Left renal cortex interstitium (tissue), 4 donors: ENCODE measurements around the gene FHIT. TPM values are rescaled to one million over a fixed set of nuclear protein-coding genes. Genes with fewer than 3 reads are reported as not detected.
A peak's percentile ranks its signal among the peaks of the same experiment; 100 is the strongest.

Source experiments
- DNase-seq, 4 donors: peaks; one replicate each; pipeline ENCODE4 v3.0.0-alpha.2; 2013; ENCODE audit warnings: low read depth in 4 of 4, low spot score in 2 of 4, missing footprints in 1 of 4
- polyA plus RNA-seq, 4 donors: library from polyadenylated mRNA; unstranded; fragments of 120-200 nt; gene quantifications; one replicate each; pipeline ENCODE4 v1.2.1, GENCODE V29; 2013; ENCODE audit not compliant: insufficient read length in 4 of 4

The FHIT gene
- polyA plus RNA-seq, 4 donors = 23.4 to 29.9 (median 26.0) TPM

DNA sequence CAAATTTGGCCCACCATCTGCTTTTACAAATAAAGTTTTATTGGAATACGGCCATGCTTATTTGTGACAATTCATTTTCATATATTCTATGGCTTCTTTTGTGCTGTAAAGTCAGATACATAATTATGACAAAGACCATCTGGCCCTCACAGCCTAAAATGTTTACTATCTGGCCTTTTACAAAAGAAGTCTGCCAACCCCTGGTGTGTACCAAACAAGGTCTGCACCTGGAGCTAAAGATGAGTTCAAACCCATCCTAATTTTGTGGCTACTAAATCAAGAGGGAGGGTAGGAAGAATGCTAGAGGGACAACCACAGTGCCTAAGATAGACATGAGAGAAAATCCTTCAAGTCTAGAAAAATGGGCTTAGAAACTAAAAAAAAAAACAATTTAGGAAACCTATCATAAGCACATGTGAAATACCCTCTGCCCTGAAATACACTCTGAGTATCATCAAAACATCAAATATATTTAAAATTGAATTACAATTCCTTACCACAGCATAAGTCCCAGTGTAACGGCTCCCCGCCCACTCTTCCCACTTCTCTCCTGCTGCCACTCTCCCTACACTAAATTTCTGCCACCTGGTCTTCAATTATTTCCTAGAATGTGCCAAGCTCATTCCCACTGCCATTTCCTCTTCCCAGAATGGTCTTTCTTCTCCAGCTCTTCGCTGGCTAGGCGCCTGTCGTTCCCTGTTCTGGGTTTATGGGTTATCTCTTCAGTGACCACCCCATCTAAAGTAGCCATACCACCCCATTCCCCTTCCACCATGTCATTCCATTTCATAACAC, 1250.7 kb downstream of the FHIT start:
- no peak for DNase-seq

DNA sequence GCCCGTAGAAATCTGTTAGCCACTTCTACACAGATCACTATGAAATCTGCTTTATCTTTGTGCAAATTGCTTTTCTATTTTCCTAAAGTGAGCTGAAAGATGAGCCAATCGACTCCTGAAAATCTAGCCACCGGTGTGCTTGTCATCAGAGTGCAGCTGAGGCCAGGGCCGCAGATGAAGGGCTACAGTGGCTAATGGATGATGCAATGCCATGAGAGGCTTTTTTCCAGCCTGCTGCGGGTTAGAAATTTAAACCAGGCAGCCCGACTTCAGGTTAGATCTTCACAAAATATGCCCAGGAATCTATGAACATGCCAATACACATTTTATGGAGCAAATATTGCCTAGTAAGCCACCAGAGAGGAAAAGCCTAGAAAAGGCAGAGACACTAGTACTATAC, 1253.2 kb downstream of the FHIT start:
- no peak for DNase-seq

DNA sequence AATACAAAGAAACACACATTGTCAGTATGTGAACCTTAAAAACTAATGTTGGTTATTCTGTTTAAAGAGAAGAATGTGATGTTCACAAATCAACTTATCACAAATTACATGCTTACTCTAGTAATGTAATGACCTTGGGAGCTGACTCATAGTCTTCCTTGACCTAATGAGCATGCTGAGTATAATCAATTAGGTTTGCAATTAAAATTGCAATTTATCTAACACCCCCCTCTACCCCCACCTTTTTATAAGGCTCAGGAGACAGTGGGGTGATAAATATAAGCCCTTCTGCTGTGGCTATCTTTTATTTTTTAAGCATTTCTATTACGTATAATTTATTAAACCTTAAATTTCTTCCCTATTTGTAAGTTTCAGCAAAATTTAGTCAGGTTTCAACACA, 1253.7 kb downstream of the FHIT start:
- DNase-seq = no peak

DNA sequence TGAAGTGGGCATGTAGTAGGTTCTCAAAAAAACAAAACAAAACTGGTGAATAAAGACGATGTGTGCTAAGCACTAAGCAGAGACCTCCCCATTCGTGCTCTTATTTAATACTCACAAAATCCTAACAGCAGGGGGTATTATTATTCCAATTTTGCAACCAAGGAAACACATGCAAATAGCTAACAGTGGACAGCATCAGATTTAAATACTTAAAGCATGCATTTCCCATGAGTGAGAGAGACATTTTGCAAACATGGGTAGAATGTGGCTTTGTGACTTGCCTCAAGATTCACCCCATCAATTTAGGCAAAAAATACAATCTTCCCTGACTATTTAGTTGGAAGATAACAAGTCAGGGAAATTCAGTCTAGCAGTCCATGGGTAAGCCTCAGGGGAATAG, 1255.2 kb downstream of the FHIT start:
- peak in 1 of 4 donors; percentile 24 for DNase-seq

DNA sequence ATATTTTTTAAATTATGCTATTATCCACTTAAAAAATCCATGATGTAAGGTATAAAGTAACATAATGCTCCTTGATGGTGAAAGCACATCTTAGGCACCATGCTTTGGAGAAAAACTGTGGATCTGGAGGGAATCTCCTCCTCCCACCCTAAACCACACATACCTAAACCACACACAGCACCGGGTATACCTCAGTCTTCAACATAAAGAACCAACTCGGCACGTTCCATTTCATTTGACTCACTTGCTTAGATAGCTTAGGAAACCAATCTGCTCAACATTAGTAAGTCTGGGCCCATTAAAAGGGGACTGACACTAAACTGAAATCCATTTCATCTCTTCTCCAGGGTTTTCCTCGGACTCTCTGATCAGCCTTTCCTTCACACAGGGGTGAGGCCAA, 1255.7 kb downstream of the FHIT start:
- no peak for DNase-seq

DNA sequence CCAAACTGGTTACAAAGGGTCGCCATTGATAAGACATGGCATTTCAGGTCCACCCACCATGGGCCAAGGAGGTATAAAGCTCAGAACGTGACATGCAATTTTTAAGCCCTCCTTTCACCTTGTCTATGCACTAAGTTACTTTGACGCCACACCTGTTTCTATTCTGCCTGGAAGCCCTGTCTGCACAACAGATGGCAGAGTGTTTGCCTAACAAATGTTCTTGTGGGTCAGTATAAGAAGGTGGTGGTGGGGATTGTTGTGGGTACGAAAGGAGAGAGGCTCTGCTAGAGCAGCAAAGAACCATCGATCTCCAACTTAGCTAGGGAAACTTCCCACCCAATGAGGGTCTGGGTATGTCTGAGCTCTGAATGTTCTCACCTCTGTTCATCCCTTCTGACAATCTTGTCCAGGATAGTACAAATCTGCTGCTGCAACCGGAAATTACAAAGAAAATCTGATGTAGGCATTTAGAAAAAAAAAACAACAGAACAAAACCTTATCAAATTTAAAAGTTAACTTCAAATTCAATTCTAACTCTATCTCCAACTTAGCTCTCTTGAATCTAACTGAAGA, 1256.4 kb downstream of the FHIT start:
- no peak for DNase-seq

DNA sequence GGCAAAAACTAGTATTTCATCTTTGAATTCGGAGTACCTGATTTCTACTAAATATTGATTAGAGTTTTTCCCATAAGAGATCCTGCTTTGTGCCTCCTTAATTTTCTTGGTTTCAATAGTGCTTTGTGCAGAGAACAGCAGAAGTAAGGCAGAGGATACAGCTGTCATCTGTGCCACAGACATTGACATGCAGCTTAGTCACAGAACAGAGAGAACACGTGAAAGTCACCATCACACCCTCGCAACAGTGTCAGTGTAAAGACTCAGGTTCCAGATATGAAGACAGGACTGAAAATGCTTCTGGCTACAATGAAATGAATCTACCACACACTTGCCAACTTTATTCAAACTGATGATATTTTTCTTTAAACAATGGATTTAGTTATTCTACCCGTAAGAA, 1258.7 kb downstream of the FHIT start:
- no peak for DNase-seq

DNA sequence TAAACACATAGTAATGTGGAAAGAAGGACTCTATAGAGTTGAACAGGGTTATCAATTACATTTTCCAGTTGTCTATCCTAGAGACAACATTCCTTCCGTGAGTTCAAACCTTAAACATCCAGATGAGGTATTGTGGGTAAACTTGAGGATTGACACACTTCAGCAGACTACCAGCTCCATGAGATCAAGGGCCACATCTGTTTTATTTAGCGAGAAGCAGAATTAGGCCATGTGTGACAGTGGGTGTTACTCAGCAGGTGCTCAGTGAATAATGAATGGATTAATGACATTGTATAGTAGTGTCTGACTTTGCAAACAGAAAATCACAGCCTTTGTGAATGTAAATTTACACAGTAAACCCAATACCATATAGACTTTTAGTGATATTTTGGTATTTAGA, 1260.3 kb downstream of the FHIT start:
- no peak for DNase-seq

DNA sequence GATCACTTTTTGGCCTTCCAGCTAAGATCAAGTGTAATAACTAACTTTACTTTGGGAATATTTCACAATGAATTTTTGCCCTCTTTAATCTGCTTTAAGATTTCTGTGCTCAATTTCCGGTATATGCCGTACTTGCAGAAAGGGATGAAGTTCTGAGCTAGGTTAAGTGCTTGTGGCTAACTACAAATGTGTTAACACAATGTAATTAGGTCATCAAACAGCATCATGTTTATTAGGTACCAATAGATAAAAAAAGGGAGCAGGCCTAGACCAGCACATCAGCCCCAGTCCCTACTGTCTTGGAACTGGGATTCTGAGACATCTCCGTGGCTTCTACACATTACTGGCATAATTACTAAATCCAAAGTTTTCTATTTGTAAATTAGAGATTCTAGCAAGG, 1268.7 kb downstream of the FHIT start:
- no peak for DNase-seq

DNA sequence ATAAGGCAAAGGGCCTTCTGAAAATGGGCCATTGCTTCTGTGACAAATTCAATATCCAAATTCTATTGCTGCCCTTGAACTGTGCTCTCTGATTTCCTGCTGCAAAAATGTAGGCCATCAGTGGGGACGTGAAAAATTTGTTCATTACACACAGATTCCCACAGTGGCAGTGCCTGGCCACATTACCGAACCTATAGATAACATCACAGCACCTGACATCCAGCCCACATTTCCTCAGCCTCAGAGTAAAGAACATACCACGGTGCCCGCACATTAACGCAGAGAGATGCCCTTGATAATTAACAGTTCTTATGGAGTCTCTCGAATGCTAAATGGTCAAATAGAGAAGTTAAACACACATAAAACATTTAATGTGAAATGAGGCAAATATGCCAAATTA, 1269.9 kb downstream of the FHIT start:
- no peak for DNase-seq

DNA sequence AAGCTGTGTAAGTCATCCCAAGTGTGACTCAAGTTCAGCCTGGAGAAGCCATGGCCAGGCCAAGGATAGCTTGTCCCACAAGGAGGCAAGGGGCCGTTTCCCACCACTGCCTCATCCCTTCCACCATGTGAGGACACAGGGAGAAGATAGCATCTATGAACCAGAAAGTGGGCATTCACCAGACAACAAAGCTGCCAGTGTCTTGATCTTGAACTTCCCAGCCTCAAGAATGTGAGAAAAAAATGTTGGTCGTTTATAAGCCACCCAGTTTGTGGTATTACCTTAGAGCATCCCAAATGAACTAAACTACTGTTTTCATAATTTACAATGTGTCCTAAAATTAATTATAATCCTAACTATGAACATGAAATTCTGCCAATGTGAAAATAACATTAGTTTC, 1270.7 kb downstream of the FHIT start:
- no peak for DNase-seq

DNA sequence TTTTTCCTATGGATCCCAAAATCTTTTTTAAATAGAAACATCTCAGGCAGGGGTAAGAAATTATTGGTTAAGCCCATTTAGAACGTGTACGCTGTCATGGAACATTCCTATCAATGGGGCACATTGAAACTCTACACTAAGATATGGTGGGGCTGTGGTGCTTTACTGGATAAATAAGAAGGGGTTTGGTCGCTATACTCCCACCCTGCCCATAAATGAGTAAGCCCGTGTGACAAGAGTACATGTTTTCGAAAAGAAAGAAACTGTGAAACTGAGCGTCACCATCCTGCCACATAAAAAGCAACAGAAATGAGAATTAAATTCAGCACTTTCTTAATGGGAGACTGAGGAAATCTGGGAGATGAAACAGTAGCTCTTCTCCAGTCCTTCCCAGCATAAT, 1271.7 kb downstream of the FHIT start:
- DNase-seq = no peak

DNA sequence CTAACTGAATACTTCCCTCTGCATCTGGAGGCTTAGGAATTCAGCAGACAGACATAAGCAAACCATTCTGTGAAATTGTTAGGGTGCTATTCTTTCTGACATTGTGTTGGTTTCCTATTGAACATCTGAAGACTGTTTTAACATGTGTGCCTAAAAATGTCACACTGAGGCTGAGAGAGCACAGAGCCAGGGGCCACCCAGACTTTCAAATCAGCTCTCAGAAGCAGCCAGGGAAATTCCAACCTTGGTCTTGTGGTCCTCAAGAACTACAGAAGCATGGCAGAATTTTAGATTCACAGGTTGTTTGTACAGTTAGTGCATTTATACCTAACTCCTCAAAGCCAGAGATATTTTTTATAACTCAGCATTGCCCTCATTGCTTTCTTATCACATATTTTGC, 1272.3 kb downstream of the FHIT start:
- no peak for DNase-seq

DNA sequence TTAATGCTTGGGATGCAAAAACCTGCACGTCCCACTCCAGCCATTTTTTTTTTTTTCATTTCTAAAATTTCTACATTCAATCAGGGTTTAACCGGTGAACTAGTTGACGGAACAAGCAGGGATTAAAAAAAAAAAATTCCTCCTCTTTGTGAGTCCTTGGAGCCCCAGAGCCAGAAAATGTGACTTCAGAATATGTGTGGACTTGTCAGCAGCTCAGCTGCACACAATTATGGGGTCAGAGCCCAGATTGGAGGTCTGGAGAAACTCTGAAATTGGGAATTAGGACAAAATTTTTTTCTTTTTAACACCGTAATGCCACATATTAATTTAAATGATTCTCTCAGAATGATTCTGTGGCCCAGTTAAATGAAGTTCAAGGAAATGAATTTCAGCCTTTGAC, 1280.5 kb downstream of the FHIT start:
- no peak for DNase-seq

DNA sequence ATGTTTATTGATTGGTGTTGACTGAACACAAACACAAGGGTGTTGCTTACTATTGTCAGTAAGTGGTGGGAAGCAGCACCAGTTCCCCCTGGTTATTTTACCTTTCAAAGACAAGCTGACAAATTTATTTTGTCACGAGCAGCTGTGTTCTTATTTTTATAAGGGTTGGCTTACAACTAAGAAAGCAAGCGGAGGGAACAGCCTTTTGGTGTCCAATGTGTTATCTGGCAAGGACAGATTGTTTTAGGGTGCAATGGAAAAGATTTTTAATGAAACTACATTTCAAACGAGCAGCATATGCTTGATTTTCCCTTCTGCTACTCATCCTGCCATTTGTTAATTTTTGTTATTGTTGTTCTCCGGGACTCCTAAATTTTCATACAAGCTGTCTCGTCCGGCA, 1280.9 kb downstream of the FHIT start:
- DNase-seq = no peak

DNA sequence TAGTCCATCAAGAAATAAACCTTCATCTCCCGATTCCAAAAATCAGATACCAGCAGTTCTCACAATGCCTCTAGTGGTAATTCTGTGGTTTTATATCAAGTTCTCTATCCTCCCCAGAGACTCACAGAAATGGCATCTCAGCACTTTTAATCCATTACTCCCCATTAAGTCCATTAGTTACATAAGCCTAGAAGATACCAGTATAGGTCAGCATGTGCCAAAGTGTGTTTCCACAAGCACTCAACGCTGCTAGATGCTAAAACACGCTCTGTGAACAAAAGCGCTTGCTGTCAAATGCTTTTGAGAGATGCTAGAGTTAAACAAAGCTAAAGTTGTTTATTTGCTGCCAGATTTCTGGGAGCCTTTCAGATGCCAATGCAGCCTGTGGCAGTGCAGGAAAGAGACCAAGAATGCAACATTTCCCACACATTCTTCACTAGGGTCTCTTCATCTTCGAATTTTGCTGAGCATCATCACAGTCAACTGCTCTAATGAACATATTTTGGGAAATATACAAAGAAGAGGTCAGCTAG, 1282.7 kb downstream of the FHIT start:
- DNase-seq = no peak

DNA sequence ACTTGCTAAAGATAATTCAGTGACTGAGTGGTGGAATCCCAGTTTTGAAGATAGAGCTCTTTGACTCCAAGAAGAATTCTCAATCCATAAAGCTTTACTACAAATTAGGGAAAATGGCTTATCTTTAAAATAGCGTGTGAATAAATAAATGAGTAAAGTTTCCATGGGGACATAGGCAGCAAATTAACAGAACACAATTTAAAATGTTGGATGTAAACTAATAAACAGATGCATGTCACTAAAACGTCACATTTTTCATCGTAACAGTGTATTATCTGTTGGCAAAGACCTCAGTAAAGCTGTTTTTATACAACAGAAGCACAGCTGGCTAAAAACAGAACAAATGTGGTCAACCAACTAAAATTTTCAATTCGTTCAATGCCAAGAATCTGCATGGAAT, 1287.6 kb downstream of the FHIT start:
- no peak for DNase-seq

DNA sequence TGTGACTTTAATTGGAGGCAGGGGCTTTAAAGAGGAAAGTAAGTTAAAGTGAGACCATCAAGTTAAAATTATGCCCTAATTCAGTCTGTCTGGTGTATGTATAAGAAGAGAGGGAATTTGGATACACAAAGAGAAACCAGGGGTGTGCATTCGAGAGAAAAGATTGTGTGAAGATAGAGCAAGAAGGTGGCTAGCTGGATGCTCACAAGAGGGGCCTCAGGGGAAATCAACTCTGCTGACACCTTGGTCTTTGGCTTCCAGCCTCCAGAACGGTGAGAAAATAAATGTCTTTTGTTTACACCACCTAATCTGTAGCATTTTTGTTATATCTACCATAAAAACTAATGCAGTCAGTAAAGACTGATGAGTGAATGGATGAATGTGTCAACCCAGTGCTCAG, 1294.1 kb downstream of the FHIT start:
- DNase-seq = no peak

DNA sequence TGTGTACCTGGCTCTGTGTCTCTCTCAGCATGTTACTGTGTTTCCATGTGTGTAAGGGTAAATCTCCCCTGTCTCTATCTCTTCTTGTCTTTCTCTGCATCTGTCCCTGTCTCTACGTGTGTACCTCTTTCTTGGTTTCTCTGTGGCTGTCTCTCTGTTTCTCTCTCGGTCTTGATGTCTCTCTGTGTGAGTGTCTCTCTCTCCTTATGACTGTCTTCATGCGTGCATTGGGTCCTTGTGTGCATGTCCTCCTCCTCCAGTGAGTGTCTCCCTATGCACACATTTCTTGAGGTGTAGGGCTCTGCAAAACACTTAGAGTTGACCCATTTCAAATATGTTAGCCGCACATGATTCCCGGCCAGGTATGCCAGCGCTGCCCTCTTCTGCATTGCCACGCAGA, 1298.1 kb downstream of the FHIT start:
- no peak for DNase-seq

DNA sequence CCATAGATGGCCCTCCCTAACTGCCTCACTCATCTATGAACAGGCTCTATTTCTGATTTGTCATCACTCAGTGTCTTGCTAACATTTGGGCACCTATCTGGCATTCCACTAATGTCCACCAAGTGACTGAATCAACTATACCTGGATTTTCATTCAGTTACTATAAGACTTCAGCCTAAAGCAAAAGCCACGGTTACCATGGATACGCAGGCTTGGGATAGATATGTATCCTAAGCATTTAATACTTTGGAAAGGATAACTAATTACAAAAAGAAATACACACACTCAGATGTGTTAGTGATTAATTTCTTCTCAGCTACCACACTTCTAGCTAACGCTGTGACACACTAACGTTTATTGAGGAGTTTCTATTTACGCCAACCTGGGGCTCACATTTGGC, 1301.9 kb downstream of the FHIT start:
- DNase-seq = no peak

DNA sequence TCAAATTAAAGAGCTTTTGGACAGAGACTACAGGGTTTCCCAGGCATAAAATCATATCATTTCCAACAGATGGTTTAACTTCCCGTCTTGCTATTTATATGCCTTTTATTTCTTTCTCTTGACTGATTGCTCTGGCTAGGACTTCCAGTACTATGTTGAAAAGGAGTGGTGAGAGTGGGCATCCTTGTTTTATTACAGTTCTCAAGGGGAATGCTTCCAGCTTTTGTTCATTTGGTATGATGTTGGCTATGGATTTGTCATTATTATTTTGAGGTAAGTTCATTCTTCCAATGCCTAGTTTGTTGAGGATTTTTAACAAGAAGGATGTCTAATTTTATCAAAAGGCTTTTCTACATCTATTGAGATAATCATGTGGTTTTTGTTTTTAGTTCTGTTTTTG, 1304.9 kb downstream of the FHIT start:
- DNase-seq = no peak

DNA sequence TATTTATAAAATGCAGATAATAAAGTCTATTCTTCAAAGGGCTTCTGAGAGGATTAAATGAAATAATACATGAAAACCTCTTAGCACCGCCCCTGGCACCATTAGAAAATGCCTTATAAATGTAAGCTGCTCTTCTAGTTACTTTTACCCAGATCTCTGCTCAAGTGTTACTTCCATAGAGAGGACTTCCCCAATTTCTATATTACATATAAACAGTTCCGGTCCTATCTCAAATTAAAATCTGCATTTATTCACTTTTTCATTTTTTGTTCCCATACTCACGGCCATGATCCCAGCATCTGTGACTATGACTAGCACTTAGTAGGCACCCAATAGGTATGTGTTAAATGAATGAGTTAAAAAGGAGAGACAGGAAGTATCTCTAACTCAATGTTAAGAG, 1310.5 kb downstream of the FHIT start:
- no peak for DNase-seq
